Lower leg skin (tissue), 3 donors: ENCODE data around the gene C6orf15.

Experiments used
- CTCF ChIP-seq, 3 donors: fragments of 450-650 bp; IDR thresholded peaks; one replicate each; pipeline ENCODE4 v1.5.1; 2016; ENCODE audit warnings: antibody characterized with exemption in 3 of 3, mild to moderate bottlenecking in 3 of 3, moderate library complexity in 2 of 3
- POLR2A ChIP-seq, 2 donors: fragments of 450-650 bp; IDR thresholded peaks; one replicate each; pipeline ENCODE4 v1.6.1; 2016 to 2017; ENCODE audit warnings: antibody characterized with exemption in 2 of 2, mild to moderate bottlenecking in 1 of 2, moderate library complexity in 1 of 2

DNA sequence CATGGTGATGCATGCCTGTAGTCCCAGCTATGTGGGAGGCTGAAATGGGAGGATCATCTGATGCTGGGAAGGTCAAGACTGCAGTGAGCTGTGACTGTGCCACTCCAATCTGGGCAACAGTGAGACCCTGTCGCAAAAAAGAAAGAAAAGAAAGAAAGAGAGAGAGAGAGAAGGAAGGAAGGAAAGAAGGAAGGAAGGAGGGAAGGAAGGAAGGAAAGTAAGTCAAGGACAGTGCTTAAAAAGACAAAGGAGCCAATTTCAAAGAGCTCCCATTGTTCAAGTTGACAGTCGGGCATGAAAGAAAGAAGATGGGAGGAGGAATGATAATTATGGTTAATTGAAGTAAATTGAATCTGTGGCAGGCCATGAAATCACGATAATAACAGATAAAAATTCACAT is 16.2 kb downstream of the C6orf15 start:
- no peak for TF ChIP-seq POLR2A (IDR thresholded peaks at IDR 0.05)
- no peak for TF ChIP-seq CTCF (IDR thresholded peaks at IDR 0.05)
